Transverse colon (tissue), 4 donors: Measurements from ENCODE around the gene AGTRAP. TPM values are rescaled to one million over a fixed set of nuclear protein-coding genes. Genes with fewer than 3 reads are reported as not detected.

Source experiments
- DNase-seq: peaks from one replicate; pipeline ENCODE4 v3.0.0-alpha.2; 2019
- H3K27ac ChIP-seq, 4 donors: fragments of 200-600 bp; sonication (generic); 2 replicates each; pipeline ENCODE4 v1.5.1; 2016 to 2018; ENCODE audit warnings: inconsistent platforms in 4 of 4
- H3K27me3 ChIP-seq: fragments of 200-600 bp; sonication (generic); 2 replicates; pipeline ENCODE4 v1.5.1; 2017; ENCODE audit warnings: inconsistent platforms
- H3K36me3 ChIP-seq, 4 donors: fragments of 200-600 bp; sonication (generic); 2 replicates each; pipeline ENCODE4 v1.5.1; 2017 to 2019; ENCODE audit warnings: inconsistent platforms in 4 of 4
- H3K4me1 ChIP-seq, 4 donors: fragments of 200-600 bp; sonication (generic); 2 replicates each; pipeline ENCODE4 v1.5.1; 2017 to 2020; ENCODE audit warnings: inconsistent platforms in 4 of 4
- H3K4me3 ChIP-seq, 4 donors: fragments of 200-600 bp; sonication (generic); 1 replicate in 1 of 4; 2 replicates in 3 of 4; pipeline versions ENCODE4 v1.5.1 to v1.6.1; 2017 to 2019; ENCODE audit warnings: inconsistent platforms in 4 of 4
- H3K9me3 ChIP-seq, 2 donors: fragments of 200-600 bp; sonication (generic); 2 replicates each; pipeline ENCODE4 v1.5.1; 2017 to 2019; ENCODE audit warnings: inconsistent platforms in 2 of 2
- CTCF ChIP-seq, 5 experiments: fragments of 200-600 bp in 3 of 5; fragments of 450-650 bp in 2 of 5; sonication (generic) in 3 of 5; IDR thresholded peaks; 1 replicate in 2 of 5; 2 replicates in 3 of 5; pipeline ENCODE4 v1.5.1; 2016 to 2017; ENCODE audit warnings: antibody characterized with exemption in 5 of 5, inconsistent platforms in 3 of 5, mild to moderate bottlenecking in 2 of 5, moderate library complexity in 1 of 5
- EP300 ChIP-seq: sonication (generic); formaldehyde crosslinking; IDR thresholded peaks from one replicate; pipeline ENCODE4 v1.6.1; 2017; ENCODE audit warnings: antibody characterized with exemption, low read depth
- POLR2A ChIP-seq: fragments of 450-650 bp; IDR thresholded peaks from one replicate; pipeline ENCODE4 v1.6.1; 2016; ENCODE audit warnings: antibody characterized with exemption, mild to moderate bottlenecking, moderate library complexity
- POLR2AphosphoS5 ChIP-seq, 3 donors: sonication (generic); formaldehyde crosslinking; IDR thresholded peaks; one replicate each; pipeline ENCODE4 v1.6.1; 2016; ENCODE audit warnings: antibody characterized with exemption in 3 of 3
- WGBS, 2 donors: methylation state at CpG; one replicate each; pipeline ENCODE4 v1.1.5; 2018; ENCODE audit warnings: low coverage in 1 of 2; 5-methylcytosine and 5-hydroxymethylcytosine counted together
- in situ Hi-C, 4 donors: fragments of 200-750 bp; cut with MboI; loops; one replicate each; pipeline versions ENCODE4 v1.15.0 to v1.15.1; 2017; ENCODE audit warnings: low sequenced_read_pairs in 3 of 4, low pct_ligation_motif_present in 1 of 4, low pct_unique_long_range_greater_than_20kb in 1 of 4
- intact Hi-C: fragments of 100-400 bp; cut with DNase I; formaldehyde crosslinking; loops from one replicate; pipeline ENCODE4 v1.15.1; 2023; ENCODE audit warnings: low total_unique reads
- total RNA-seq, 4 donors: library from RNA; depleted of rRNA; stranded (reverse); fragments of >200 nt; gene quantifications; one replicate each; pipeline ENCODE4 v1.1.0, GENCODE V29; 2016

The AGTRAP gene
- total RNA-seq, 4 donors from 2014 or later = 1.2 to 27.0 (median 22.7) TPM

- in situ Hi-C loops (no loop called here), intact Hi-C loops (no loop called here)
- Histone ChIP-seq H3K9me3 (no peaks in the 10 kb centered on the region), H3K36me3 (no peaks in the 10 kb centered on the region), H3K4me3 (no peak overlapping the region), H3K27ac (no peak overlapping the region), H3K27me3 (no peaks in the 10 kb centered on the region), H3K4me1 (no peaks in the 10 kb centered on the region)
- no peak for TF ChIP-seq POLR2AphosphoS5 (IDR thresholded peaks at IDR 0.05)
- no peak for TF ChIP-seq CTCF (IDR thresholded peaks at IDR 0.05)
- no peak for TF ChIP-seq EP300
- no peak for TF ChIP-seq POLR2A
- 93% methylated on average over 5 of the region's 9 CpGs; no CpG with 5 or more reads in 1 of the 2 donors for WGBS, 2 donors
- DNase-seq = no peak
These were observed 42.4 kb downstream of the AGTRAP start for GRCh38 chr1:11778336-11778735.

- H3K27ac ChIP-seq = no peak overlapping the region
- 90 to 93% methylated on average over 2 to 14 of the region's 15 CpGs for WGBS, 2 donors
- H3K9me3 ChIP-seq = no peaks in the 10 kb centered on the region
- H3K4me3 ChIP-seq = no peak overlapping the region
- H3K27me3 ChIP-seq = no peaks in the 10 kb centered on the region
- TF ChIP-seq POLR2AphosphoS5 (IDR thresholded peaks at IDR 0.05) = no peak
- no peak for TF ChIP-seq EP300
- no peak for TF ChIP-seq CTCF (IDR thresholded peaks at IDR 0.05)
- no peak for TF ChIP-seq POLR2A
- H3K36me3 ChIP-seq = no peaks in the 10 kb centered on the region
- in situ Hi-C loops = no loop called here
- intact Hi-C loops = no loop called here
- no peaks in the 10 kb centered on the region for H3K4me1 ChIP-seq
- no peak for DNase-seq
These were observed 43.1 kb downstream of the AGTRAP start for GRCh38 chr1:11778844-11779623.

- no peaks in the 10 kb centered on the region for H3K27me3 ChIP-seq
- H3K9me3 ChIP-seq = no peaks in the 10 kb centered on the region
- in situ Hi-C loops = no loop called here
- peaks cover 2 to 5% (median 2%) of the 10 kb centered on the region in 4 donors for H3K4me1 ChIP-seq
- TF ChIP-seq POLR2AphosphoS5 (IDR thresholded peaks at IDR 0.05) (no peak), POLR2A (no peak), CTCF (IDR thresholded peaks at IDR 0.05) (no peak)
- H3K36me3 ChIP-seq = no peaks in the 10 kb centered on the region
- no peak for DNase-seq
- intact Hi-C loops = no loop called here
- WGBS, 2 donors = 85 to 100% methylated on average over 1 to 13 of the region's 13 CpGs
- no peak overlapping the region for H3K27ac ChIP-seq
- no peak overlapping the region for H3K4me3 ChIP-seq
These were observed 43.9 kb downstream of the AGTRAP start for GRCh38 chr1:11779715-11780379.

- in situ Hi-C loops (no loop called here), intact Hi-C loops (no loop called here)
- WGBS, 2 donors = 80 to 92% methylated on average over 2 to 9 of the region's 10 CpGs
- no peak overlapping the region for H3K4me3 ChIP-seq
- H3K4me1 ChIP-seq = peaks cover 9 to 12% (median 9%) of the 10 kb centered on the region in 4 donors
- no peaks in the 10 kb centered on the region for H3K27me3 ChIP-seq
- no peak overlapping the region for H3K27ac ChIP-seq
- no peak for DNase-seq
- no peak for TF ChIP-seq POLR2AphosphoS5 (IDR thresholded peaks at IDR 0.05)
- no peak for TF ChIP-seq EP300
- TF ChIP-seq POLR2A = no peak
- TF ChIP-seq CTCF (IDR thresholded peaks at IDR 0.05) = no peak
- H3K9me3 ChIP-seq = no peaks in the 10 kb centered on the region
- no peaks in the 10 kb centered on the region for H3K36me3 ChIP-seq
These were observed 44.6 kb downstream of the AGTRAP start for GRCh38 chr1:11780380-11781147.
